Osteoblast (primary cell): ENCODE data around the gene JADE3. TPM values are rescaled to one million over a fixed set of nuclear protein-coding genes. Genes with fewer than 3 reads are reported as not detected.

Source experiments
- DNase-seq: peaks from one replicate; pipeline ENCODE4 v3.0.0; 2011; ENCODE audit warnings: low spot score, mixed read lengths; ENCODE audit not compliant: insufficient read length; ENCODE audit errors: missing footprints
- H2AFZ ChIP-seq: 2 replicates; pipeline ENCODE4 v1.6.0; 2011; ENCODE audit warnings: mild to moderate bottlenecking, low read length
- H3K27ac ChIP-seq: 2 replicates; pipeline ENCODE4 v1.5.1; 2011; ENCODE audit warnings: mild to moderate bottlenecking, low read depth, low read length, moderate library complexity
- H3K27me3 ChIP-seq: 2 replicates; pipeline ENCODE4 v1.6.0; 2012; ENCODE audit warnings: mild to moderate bottlenecking, control low read depth, inconsistent platforms, low read length, moderate library complexity; ENCODE audit not compliant: insufficient read depth
- H3K36me3 ChIP-seq: 2 replicates; pipeline ENCODE4 v1.5.1; 2011; ENCODE audit warnings: mild to moderate bottlenecking, low read length, control low read depth, moderate library complexity; ENCODE audit not compliant: insufficient read depth
- H3K4me1 ChIP-seq: 2 replicates; pipeline ENCODE4 v1.5.1; 2011; ENCODE audit warnings: mild to moderate bottlenecking, low read length, control low read depth, moderate library complexity; ENCODE audit not compliant: insufficient read depth
- H3K4me2 ChIP-seq: 2 replicates; pipeline ENCODE4 v1.6.0; 2011; ENCODE audit warnings: mild to moderate bottlenecking, low read length; ENCODE audit not compliant: insufficient read depth
- H3K4me3 ChIP-seq: fragments of 200-600 bp; sonication (generic); 3 replicates; pipeline ENCODE4 v1.5.1; 2012; ENCODE audit warnings: mild to moderate bottlenecking, low read length, inconsistent platforms; ENCODE audit not compliant: insufficient read depth
- H3K79me2 ChIP-seq: 2 replicates; pipeline ENCODE4 v1.6.0; 2012; ENCODE audit warnings: mild to moderate bottlenecking, low read length, control low read depth, inconsistent platforms; ENCODE audit not compliant: insufficient read depth
- H3K9me3 ChIP-seq: 2 replicates; pipeline ENCODE4 v1.5.1; 2011; ENCODE audit warnings: low read depth, low read length, control low read depth
- H4K20me1 ChIP-seq: 2 replicates; pipeline ENCODE4 v1.6.0; 2012; ENCODE audit warnings: mild to moderate bottlenecking, low read length, control low read depth; ENCODE audit not compliant: insufficient read depth
- small RNA-seq: library from RNA; depleted of rRNA; stranded (forward); fragments of <200 nt; gene quantifications from one replicate; pipeline ENCODE3, GENCODE V24; 2012
- total RNA-seq: library from RNA; depleted of rRNA; stranded (reverse); fragments of >200 nt; gene quantifications from 2 replicates; pipeline ENCODE4 v1.2.3, GENCODE V29; 2012
- TF ChIP-seq, protein P1 (sequence below): IDR thresholded peaks from 2 replicates; pipeline ENCODE4 v1.5.1; 2011; ENCODE audit warnings: mild to moderate bottlenecking, low read depth, low read length, moderate library complexity; ENCODE audit errors: extremely low read depth

The JADE3 gene
- total RNA-seq, 1 donor = 4.7 TPM

- no peaks in the 10 kb centered on the region for H3K79me2 ChIP-seq
- TF ChIP-seq, protein P1, sequence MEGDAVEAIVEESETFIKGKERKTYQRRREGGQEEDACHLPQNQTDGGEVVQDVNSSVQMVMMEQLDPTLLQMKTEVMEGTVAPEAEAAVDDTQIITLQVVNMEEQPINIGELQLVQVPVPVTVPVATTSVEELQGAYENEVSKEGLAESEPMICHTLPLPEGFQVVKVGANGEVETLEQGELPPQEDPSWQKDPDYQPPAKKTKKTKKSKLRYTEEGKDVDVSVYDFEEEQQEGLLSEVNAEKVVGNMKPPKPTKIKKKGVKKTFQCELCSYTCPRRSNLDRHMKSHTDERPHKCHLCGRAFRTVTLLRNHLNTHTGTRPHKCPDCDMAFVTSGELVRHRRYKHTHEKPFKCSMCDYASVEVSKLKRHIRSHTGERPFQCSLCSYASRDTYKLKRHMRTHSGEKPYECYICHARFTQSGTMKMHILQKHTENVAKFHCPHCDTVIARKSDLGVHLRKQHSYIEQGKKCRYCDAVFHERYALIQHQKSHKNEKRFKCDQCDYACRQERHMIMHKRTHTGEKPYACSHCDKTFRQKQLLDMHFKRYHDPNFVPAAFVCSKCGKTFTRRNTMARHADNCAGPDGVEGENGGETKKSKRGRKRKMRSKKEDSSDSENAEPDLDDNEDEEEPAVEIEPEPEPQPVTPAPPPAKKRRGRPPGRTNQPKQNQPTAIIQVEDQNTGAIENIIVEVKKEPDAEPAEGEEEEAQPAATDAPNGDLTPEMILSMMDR = no peak
- peaks cover 12% of the 10 kb centered on the region for H3K27me3 ChIP-seq
- no peak overlapping the region for H2AFZ ChIP-seq
- no peak overlapping the region for H3K4me2 ChIP-seq
- no peaks in the 10 kb centered on the region for H3K9me3 ChIP-seq
- no peaks in the 10 kb centered on the region for H3K36me3 ChIP-seq
- DNase-seq = no peak
- H4K20me1 ChIP-seq = no peaks in the 10 kb centered on the region
- no peaks in the 10 kb centered on the region for H3K4me1 ChIP-seq
- no peak overlapping the region for H3K4me3 ChIP-seq
- no peak overlapping the region for H3K27ac ChIP-seq
Measured at GRCh38 chrX:47098338-47099094, 186.3 kb downstream of the JADE3 start.

- Histone ChIP-seq H3K4me2 (no peak overlapping the region), H3K79me2 (no peaks in the 10 kb centered on the region), H3K4me3 (no peak overlapping the region), H3K36me3 (no peaks in the 10 kb centered on the region), H3K27me3 (peaks cover 12% of the 10 kb centered on the region), H2AFZ (no peak overlapping the region), H4K20me1 (no peaks in the 10 kb centered on the region), H3K4me1 (no peaks in the 10 kb centered on the region), H3K9me3 (no peaks in the 10 kb centered on the region), H3K27ac (no peak overlapping the region)
- peak; percentile 29 for DNase-seq
- TF ChIP-seq, protein P1 = no peak
Measured at GRCh38 chrX:47101206-47101605, 189.0 kb downstream of the JADE3 start.

Small RNA genes within 50 kb of the gene (small RNA-seq; reads per million reads assigned to genes)
- gene RNU6-1189P = not detected

Other genes starting within 250 kb of the JADE3 start
- 42.0 and 43.6 TPM in 2 replicates for gene SLC9A7, start 153.3 kb upstream of the JADE3 start, total RNA-seq
- gene RP2, start 75.4 kb upstream of the JADE3 start, total RNA-seq = 18.6 and 19.5 TPM in 2 replicates
- 2.5 and 4.4 TPM in 2 replicates for gene RGN, start 166.0 kb downstream of the JADE3 start, total RNA-seq
- gene NDUFB11, start 232.3 kb downstream of the JADE3 start, total RNA-seq = 43.1 and 45.4 TPM in 2 replicates
- 29.2 and 32.9 TPM in 2 replicates for gene RBM10, start 232.8 kb downstream of the JADE3 start, total RNA-seq